Transverse colon (tissue), 4 donors: ENCODE results near the gene GSK3B. TPM values are rescaled to one million over a fixed set of nuclear protein-coding genes. Genes with fewer than 3 reads are reported as not detected.

Experiments
- DNase-seq: peaks from one replicate; pipeline ENCODE4 v3.0.0-alpha.2; 2019
- H3K27ac ChIP-seq, 4 donors: fragments of 200-600 bp; sonication (generic); 2 replicates each; pipeline ENCODE4 v1.5.1; 2016 to 2018; ENCODE audit warnings: inconsistent platforms in 4 of 4
- H3K27me3 ChIP-seq: fragments of 200-600 bp; sonication (generic); 2 replicates; pipeline ENCODE4 v1.5.1; 2017; ENCODE audit warnings: inconsistent platforms
- H3K36me3 ChIP-seq, 4 donors: fragments of 200-600 bp; sonication (generic); 2 replicates each; pipeline ENCODE4 v1.5.1; 2017 to 2019; ENCODE audit warnings: inconsistent platforms in 4 of 4
- H3K4me1 ChIP-seq, 4 donors: fragments of 200-600 bp; sonication (generic); 2 replicates each; pipeline ENCODE4 v1.5.1; 2017 to 2020; ENCODE audit warnings: inconsistent platforms in 4 of 4
- H3K4me3 ChIP-seq, 4 donors: fragments of 200-600 bp; sonication (generic); 1 replicate in 1 of 4; 2 replicates in 3 of 4; pipeline versions ENCODE4 v1.5.1 to v1.6.1; 2017 to 2019; ENCODE audit warnings: inconsistent platforms in 4 of 4
- H3K9me3 ChIP-seq, 2 donors: fragments of 200-600 bp; sonication (generic); 2 replicates each; pipeline ENCODE4 v1.5.1; 2017 to 2019; ENCODE audit warnings: inconsistent platforms in 2 of 2
- CTCF ChIP-seq, 5 experiments: fragments of 200-600 bp in 3 of 5; fragments of 450-650 bp in 2 of 5; sonication (generic) in 3 of 5; IDR thresholded peaks; 1 replicate in 2 of 5; 2 replicates in 3 of 5; pipeline ENCODE4 v1.5.1; 2016 to 2017; ENCODE audit warnings: antibody characterized with exemption in 5 of 5, inconsistent platforms in 3 of 5, mild to moderate bottlenecking in 2 of 5, moderate library complexity in 1 of 5
- EP300 ChIP-seq: sonication (generic); formaldehyde crosslinking; IDR thresholded peaks from one replicate; pipeline ENCODE4 v1.6.1; 2017; ENCODE audit warnings: antibody characterized with exemption, low read depth
- POLR2A ChIP-seq: fragments of 450-650 bp; IDR thresholded peaks from one replicate; pipeline ENCODE4 v1.6.1; 2016; ENCODE audit warnings: antibody characterized with exemption, mild to moderate bottlenecking, moderate library complexity
- POLR2AphosphoS5 ChIP-seq, 3 donors: sonication (generic); formaldehyde crosslinking; IDR thresholded peaks; one replicate each; pipeline ENCODE4 v1.6.1; 2016; ENCODE audit warnings: antibody characterized with exemption in 3 of 3
- WGBS, 2 donors: methylation state at CpG; one replicate each; pipeline ENCODE4 v1.1.5; 2018; ENCODE audit warnings: low coverage in 1 of 2; 5-methylcytosine and 5-hydroxymethylcytosine counted together
- in situ Hi-C, 4 donors: fragments of 200-750 bp; cut with MboI; loops; one replicate each; pipeline versions ENCODE4 v1.15.0 to v1.15.1; 2017; ENCODE audit warnings: low sequenced_read_pairs in 3 of 4, low pct_ligation_motif_present in 1 of 4, low pct_unique_long_range_greater_than_20kb in 1 of 4
- intact Hi-C: fragments of 100-400 bp; cut with DNase I; formaldehyde crosslinking; loops from one replicate; pipeline ENCODE4 v1.15.1; 2023; ENCODE audit warnings: low total_unique reads
- total RNA-seq, 4 donors: library from RNA; depleted of rRNA; stranded (reverse); fragments of >200 nt; gene quantifications; one replicate each; pipeline ENCODE4 v1.1.0, GENCODE V29; 2016

Gene GSK3B
- total RNA-seq, 4 donors from 2014 or later, result 14.7 to 35.9 (median 24.2) TPM

- intact Hi-C loops, result no loop called here
- 86 to 100% methylated on average over 1 to 11 of the region's 11 CpGs for WGBS, 2 donors
- H3K4me3 ChIP-seq, result no peak overlapping the region
- peaks cover 0 to 6% (median 0%) of the 10 kb centered on the region in 4 donors for H3K4me1 ChIP-seq
- no peak overlapping the region for H3K27ac ChIP-seq
- in situ Hi-C loops, result no loop called here
- no peaks in the 10 kb centered on the region for H3K27me3 ChIP-seq
- no peaks in the 10 kb centered on the region for H3K36me3 ChIP-seq
- TF ChIP-seq EP300, result no peak
- no peak for TF ChIP-seq POLR2A
- TF ChIP-seq CTCF (IDR thresholded peaks at IDR 0.05), result no peak
- TF ChIP-seq POLR2AphosphoS5 (IDR thresholded peaks at IDR 0.05), result no peak
- H3K9me3 ChIP-seq, result no peaks in the 10 kb centered on the region
- DNase-seq, result no peak
Measured at GRCh38 chr3:119978554-119979208, 115.6 kb downstream of the GSK3B start.

GRCh38 chr3:119977353-119977752 is 116.9 kb downstream of the GSK3B start:
- intact Hi-C loops, result no loop called here
- TF ChIP-seq EP300, result no peak
- TF ChIP-seq POLR2A, result no peak
- no peak for TF ChIP-seq POLR2AphosphoS5 (IDR thresholded peaks at IDR 0.05)
- TF ChIP-seq CTCF (IDR thresholded peaks at IDR 0.05), result no peak

GRCh38 chr3:119976214-119976613 is 118.0 kb downstream of the GSK3B start:
- no peaks in the 10 kb centered on the region for H3K27me3 ChIP-seq
- H3K9me3 ChIP-seq, result no peaks in the 10 kb centered on the region
- WGBS, 2 donors, result 74 to 100% methylated on average over 1 of the region's 1 CpG
- TF ChIP-seq POLR2A (no peak), POLR2AphosphoS5 (IDR thresholded peaks at IDR 0.05) (no peak), EP300 (no peak), CTCF (IDR thresholded peaks at IDR 0.05) (no peak)
- no peaks in the 10 kb centered on the region for H3K36me3 ChIP-seq
- no peak overlapping the region for H3K27ac ChIP-seq
- no peak overlapping the region for H3K4me3 ChIP-seq
- no peak for DNase-seq
- intact Hi-C loops (no loop called here), in situ Hi-C loops (no loop called here)
- peaks cover 0 to 6% (median 0%) of the 10 kb centered on the region in 4 donors for H3K4me1 ChIP-seq

More at GRCh38 chr3:119977353-119977752, 116.9 kb downstream of the GSK3B start:
- no peaks in the 10 kb centered on the region for H3K36me3 ChIP-seq
- H3K27ac ChIP-seq, result no peak overlapping the region
- no peaks in the 10 kb centered on the region for H3K27me3 ChIP-seq
- H3K4me3 ChIP-seq, result no peak overlapping the region
- no peaks in the 10 kb centered on the region for H3K9me3 ChIP-seq
- peaks cover 0 to 6% (median 0%) of the 10 kb centered on the region in 4 donors for H3K4me1 ChIP-seq
- in situ Hi-C loops, result no loop called here
- DNase-seq, result no peak
- WGBS, 2 donors, result 87 to 100% methylated on average over 1 of the region's 1 CpG

GRCh38 chr3:119974656-119975055 is 119.6 kb downstream of the GSK3B start:
- intact Hi-C loops (no loop called here), in situ Hi-C loops (no loop called here)
- H3K27me3 ChIP-seq, result no peaks in the 10 kb centered on the region
- WGBS, 2 donors, result 71 to 94% methylated on average over 2 of the region's 2 CpGs
- DNase-seq, result no peak
- H3K4me1 ChIP-seq, result peaks cover 0 to 6% (median 0%) of the 10 kb centered on the region in 4 donors
- no peaks in the 10 kb centered on the region for H3K36me3 ChIP-seq
- no peak overlapping the region for H3K27ac ChIP-seq
- no peaks in the 10 kb centered on the region for H3K9me3 ChIP-seq
- TF ChIP-seq POLR2A, result no peak
- TF ChIP-seq POLR2AphosphoS5 (IDR thresholded peaks at IDR 0.05), result no peak
- no peak for TF ChIP-seq CTCF (IDR thresholded peaks at IDR 0.05)
- no peak for TF ChIP-seq EP300
- H3K4me3 ChIP-seq, result no peak overlapping the region
